ENCODE measurements around the gene ZZZ3. TPM values are rescaled to one million over a fixed set of nuclear protein-coding genes. Genes with fewer than 3 reads are reported as not detected.
A peak's percentile ranks its signal among the peaks of the same experiment; 100 is the strongest.
"Not testable (repeated sequence)": the region's sequence is repeated elsewhere in the genome, so short reads cannot be mapped to it uniquely, and the experiment has no call there.

ZZZ3 gene
- 64.0 and 64.1 TPM in 2 replicates for total RNA-seq (2014; rRNA removed; shearing (Covaris generic))

GRCh38 chr1:77682460-77683159, at the start of gene ZZZ3:
ZZZ3 (minus strand) TSS chr1:77682658; CDS start chr1:77633354, 49,304 bp downstream.
- peak; percentile 92 for DNase-seq (ENCODE audit: low read depth)

GRCh38 chr1:77732090-77732489, 49.6 kb upstream of the ZZZ3 start:
- no peak for DNase-seq (ENCODE audit: low read depth)

GRCh38 chr1:77725706-77726105, 43.2 kb upstream of the ZZZ3 start:
- no peak for DNase-seq (ENCODE audit: low read depth)

GRCh38 chr1:77718181-77718580, 35.7 kb upstream of the ZZZ3 start:
- DNase-seq (ENCODE audit: low read depth): no peak

- DNase-seq (ENCODE audit: low read depth): no peak
Observed at GRCh38 chr1:77716065-77716464, 33.6 kb upstream of the ZZZ3 start.

GRCh38 chr1:77709727-77710126, 27.3 kb upstream of the ZZZ3 start:
- no peak for DNase-seq (ENCODE audit: low read depth)

GRCh38 chr1:77706321-77706720, 23.9 kb upstream of the ZZZ3 start:
- DNase-seq (ENCODE audit: low read depth): no peak

- no peak for DNase-seq (ENCODE audit: low read depth)
Observed at GRCh38 chr1:77704736-77705135, 22.3 kb upstream of the ZZZ3 start.

GRCh38 chr1:77699673-77700072, 17.2 kb upstream of the ZZZ3 start:
- DNase-seq (ENCODE audit: low read depth): not testable (repeated sequence)

- no peak for DNase-seq (ENCODE audit: low read depth)
Observed at GRCh38 chr1:77697441-77697840, 15.0 kb upstream of the ZZZ3 start.

GRCh38 chr1:77688939-77689338, 6.5 kb upstream of the ZZZ3 start:
- DNase-seq (ENCODE audit: low read depth): no peak

- DNase-seq (ENCODE audit: low read depth): no peak
Observed at GRCh38 chr1:77687519-77687906, 5.1 kb upstream of the ZZZ3 start.

GRCh38 chr1:77686796-77687518, 4.5 kb upstream of the ZZZ3 start:
- DNase-seq (ENCODE audit: low read depth): no peak

- peak; percentile 93 for DNase-seq (ENCODE audit: low read depth)
Observed at GRCh38 chr1:77683160-77684148, 996 bp upstream of the ZZZ3 start.

GRCh38 chr1:77680173-77680572, 2.3 kb downstream of the ZZZ3 start:
- no peak for DNase-seq (ENCODE audit: low read depth)

GRCh38 chr1:77678660-77679610, 3.5 kb downstream of the ZZZ3 start:
- no peak for DNase-seq (ENCODE audit: low read depth)

GRCh38 chr1:77674807-77675206, 7.7 kb downstream of the ZZZ3 start:
- DNase-seq (ENCODE audit: low read depth): not testable (repeated sequence)

GRCh38 chr1:77673716-77674355, 8.6 kb downstream of the ZZZ3 start:
- DNase-seq (ENCODE audit: low read depth): no peak

GRCh38 chr1:77673030-77673429, 9.4 kb downstream of the ZZZ3 start:
- no peak for DNase-seq (ENCODE audit: low read depth)

GRCh38 chr1:77672374-77672773, 10.1 kb downstream of the ZZZ3 start:
- no peak for DNase-seq (ENCODE audit: low read depth)
